Measurements from ENCODE around the gene ENAH.
"Not testable (repeated sequence)": the region's sequence is repeated elsewhere in the genome, so short reads cannot be mapped to it uniquely, and the experiment has no call there.

Gene ENAH

GRCh38 chr1:225522588-225523262, 130.2 kb downstream of the ENAH start:
- no peak for DNase-seq

- no peak for DNase-seq
Measured at GRCh38 chr1:225520587-225521227, 132.2 kb downstream of the ENAH start.

- DNase-seq, result no peak
Measured at GRCh38 chr1:225519166-225519863, 133.6 kb downstream of the ENAH start.

DNA sequence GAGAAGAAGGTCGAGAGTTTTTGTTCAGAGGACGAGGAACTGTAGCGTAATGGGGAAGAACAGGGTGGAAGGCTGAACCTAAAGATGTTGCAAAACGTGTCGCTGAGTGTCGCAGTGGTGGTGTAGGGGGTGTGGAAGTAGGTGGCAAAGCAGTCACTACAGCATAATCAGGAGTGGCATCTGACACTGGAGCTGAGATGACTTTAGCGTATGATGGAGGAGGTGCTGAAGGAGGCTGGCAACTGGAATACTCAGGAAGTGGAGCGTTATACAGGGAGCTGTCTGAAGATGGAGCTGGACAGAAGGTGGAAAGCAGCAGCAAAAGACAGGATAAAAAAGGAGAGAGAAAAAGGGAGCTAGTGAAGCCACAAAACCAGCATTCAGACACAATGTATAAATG, 135.2 kb downstream of the ENAH start:
- no peak for DNase-seq

GRCh38 chr1:225517221-225517620, 135.7 kb downstream of the ENAH start:
- no peak for DNase-seq

DNA sequence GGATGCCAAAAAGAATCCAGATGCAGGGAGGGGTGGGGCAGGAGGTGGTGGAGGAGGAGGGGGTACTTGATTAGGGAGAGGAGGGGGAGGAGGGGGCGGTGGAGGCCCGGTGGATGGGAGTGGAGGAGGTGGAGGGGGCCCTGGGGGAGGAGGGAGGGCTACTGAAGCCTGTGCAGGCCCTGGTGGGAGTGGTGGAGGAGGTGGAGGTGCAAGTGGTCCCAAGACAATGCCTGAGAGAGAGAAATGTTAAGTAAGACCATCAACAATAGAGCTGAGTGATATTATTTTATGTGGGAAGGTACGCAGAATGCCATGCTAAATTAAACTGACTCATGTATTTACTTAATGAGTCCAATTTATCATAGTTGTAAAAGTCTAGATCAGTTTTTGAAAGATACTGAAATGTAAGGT, 138.2 kb downstream of the ENAH start:
- no peak for DNase-seq

DNA sequence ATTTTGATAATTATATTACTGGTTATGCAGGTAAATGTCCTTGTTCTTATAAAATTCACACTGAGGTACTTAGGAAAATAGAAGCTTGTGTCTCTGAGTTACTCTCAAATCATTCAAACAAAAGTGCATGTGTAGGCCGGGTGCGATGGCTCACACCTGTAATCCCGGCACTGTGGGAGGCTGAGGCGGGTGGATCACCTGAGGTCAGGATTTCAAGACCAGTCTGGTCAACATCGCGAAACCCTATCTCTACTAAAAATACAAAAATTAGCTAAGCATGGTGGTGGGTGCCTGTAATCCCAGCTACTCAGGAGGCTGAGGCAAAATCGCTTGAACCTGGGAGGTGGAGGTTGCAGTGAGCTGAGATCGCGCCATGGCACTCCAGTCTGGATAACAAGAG, 139.3 kb downstream of the ENAH start:
- DNase-seq, result not testable (repeated sequence)

DNA sequence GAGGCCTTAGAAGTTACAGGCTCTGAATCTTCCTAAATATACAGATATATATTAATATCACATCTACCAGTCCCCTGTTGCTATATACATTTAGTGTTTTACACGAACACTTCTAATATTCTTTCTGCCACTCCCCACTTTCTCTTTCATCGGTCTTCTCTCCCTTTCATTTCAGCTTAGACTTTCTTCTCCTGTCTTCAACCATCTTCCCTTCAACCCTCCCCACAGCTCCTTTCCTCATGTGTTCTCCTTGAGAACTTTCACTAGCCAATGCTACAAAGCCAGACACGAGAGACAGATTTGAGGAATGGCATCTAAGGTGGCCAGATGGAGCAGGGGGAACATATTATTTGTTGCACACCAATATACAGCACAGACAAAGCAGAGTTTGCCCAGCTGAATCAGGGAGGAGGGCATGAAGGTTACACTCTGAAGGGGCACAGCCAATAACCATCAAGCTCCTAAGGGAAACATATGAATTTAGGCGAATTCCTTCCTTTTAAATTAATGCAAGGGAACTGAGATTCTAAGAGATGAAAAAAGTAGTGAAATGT, 141.0 kb downstream of the ENAH start:
- DNase-seq, result no peak

DNA sequence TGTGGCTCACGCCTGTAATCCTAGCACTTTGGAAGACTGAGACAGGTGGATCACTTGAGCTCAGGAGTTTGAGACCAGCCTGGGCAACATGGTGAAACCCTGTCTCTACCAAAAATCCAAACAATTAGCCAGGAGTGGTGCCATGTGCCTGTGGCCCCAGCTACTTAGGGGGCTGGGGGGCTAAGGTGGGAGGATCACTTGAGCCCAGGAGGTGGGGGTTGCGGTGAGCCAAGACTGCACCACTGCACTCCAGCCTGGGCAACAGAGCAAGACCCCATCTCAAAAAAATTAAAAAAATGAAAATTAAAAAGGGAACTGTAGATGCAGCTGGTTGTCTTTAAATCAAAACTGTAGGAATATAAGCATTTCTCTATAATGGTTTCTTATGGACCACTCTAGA, 142.2 kb downstream of the ENAH start:
- DNase-seq, result not testable (repeated sequence)

GRCh38 chr1:225509770-225510169, 143.2 kb downstream of the ENAH start:
- no peak for DNase-seq

GRCh38 chr1:225509376-225509707, 143.6 kb downstream of the ENAH start:
- DNase-seq, result no peak

- no peak for DNase-seq
Measured at GRCh38 chr1:225508538-225509375, 144.2 kb downstream of the ENAH start.

DNA sequence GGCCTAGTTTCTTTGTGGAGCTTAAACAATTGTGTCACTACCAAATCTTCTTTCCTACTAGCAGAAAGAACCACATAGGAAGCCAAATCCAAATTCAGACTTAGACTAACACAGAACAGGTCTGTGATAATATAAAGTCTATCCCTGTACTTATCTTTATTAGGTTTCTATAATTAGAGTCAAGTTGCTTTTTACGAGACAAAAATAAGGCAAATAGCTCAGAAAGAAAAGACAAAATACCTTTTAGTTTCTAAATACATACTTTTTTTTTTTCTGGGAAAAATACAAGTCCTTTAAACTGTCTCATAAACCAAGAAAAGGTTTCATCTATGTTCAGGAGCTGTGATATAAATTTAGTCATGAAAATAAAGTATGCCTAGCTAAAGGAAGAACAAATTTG, 146.2 kb downstream of the ENAH start:
- DNase-seq, result no peak

GRCh38 chr1:225504776-225505175, 148.1 kb downstream of the ENAH start:
- DNase-seq, result no peak

GRCh38 chr1:225500624-225501192, 152.2 kb downstream of the ENAH start:
- DNase-seq, result no peak

GRCh38 chr1:225498549-225499136, 154.3 kb downstream of the ENAH start:
- no peak for DNase-seq

GRCh38 chr1:225494789-225495359, 158.0 kb downstream of the ENAH start:
- DNase-seq, result no peak

GRCh38 chr1:225493591-225494246, 159.2 kb downstream of the ENAH start:
- no peak for DNase-seq

DNA sequence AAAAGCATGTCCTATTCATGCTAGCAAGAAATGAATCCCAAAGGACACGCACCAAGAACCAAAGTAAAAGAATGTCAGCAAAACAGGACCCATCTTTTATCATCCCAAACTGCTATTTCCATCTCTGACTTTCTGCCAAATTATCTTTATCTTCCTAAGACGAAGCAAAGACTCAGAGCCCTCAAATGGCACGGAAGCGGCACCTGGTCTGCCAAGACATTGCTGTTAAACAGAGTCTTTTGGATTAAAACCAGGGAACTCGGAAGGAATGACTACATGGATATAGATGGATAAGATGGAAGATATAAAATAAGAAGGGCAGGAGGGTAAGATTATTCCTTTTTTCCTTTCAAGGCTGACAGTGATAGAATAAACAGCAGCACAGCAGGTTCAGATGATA, 164.2 kb downstream of the ENAH start:
- no peak for DNase-seq

DNA sequence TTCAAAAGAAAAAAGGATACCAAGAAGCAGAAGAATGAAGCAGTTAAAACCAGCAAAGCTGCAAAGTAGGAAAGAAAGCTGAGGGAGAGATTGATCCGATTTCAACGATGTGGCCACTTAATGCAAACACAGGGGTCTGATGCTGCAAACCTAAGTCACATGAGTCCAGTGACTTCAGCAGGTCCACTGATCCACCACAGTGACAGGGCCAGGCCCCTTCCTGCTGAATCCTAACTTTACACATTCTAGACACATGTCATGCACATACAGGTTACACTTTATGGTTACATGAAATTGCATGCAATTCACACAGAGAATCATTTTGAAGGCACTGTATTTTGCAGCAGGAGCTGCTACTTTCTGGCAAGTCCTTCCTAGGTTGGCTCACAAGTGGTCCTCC, 166.1 kb downstream of the ENAH start:
- no peak for DNase-seq

- DNase-seq, result no peak
Measured at GRCh38 chr1:225485991-225486530, 166.9 kb downstream of the ENAH start.

Data from stimulated activated CD8-positive, alpha-beta memory T cell treated with anti-CD3 and anti-CD28 coated beads, Interleukin-4, amount 100 ng/mL, for 48 hours (primary cell).